Ectodermal cell (in vitro differentiated cells): ENCODE results near the gene DPF1.
"Not testable (repeated sequence)": the region's sequence is repeated elsewhere in the genome, so short reads cannot be mapped to it uniquely, and the experiment has no call there.

ENCODE experiments used
- H3K27ac ChIP-seq: 2 replicates; pipeline ENCODE4 v1.7.0; 2013; ENCODE audit warnings: mild to moderate bottlenecking, low read depth, low read length; ENCODE audit not compliant: insufficient read depth, poor library complexity, severe bottlenecking
- H3K27me3 ChIP-seq: 2 replicates; pipeline ENCODE4 v1.7.0; 2013; ENCODE audit warnings: mild to moderate bottlenecking, low read length; ENCODE audit not compliant: insufficient read depth, control insufficient read depth, poor library complexity, severe bottlenecking
- H3K36me3 ChIP-seq: one replicate; pipeline ENCODE4 v1.7.0; 2013; ENCODE audit warnings: low read length; ENCODE audit not compliant: control insufficient read depth, insufficient read depth
- H3K4me1 ChIP-seq: one replicate; pipeline ENCODE4 v1.7.0; 2013; ENCODE audit warnings: low read length; ENCODE audit not compliant: control insufficient read depth, insufficient read depth
- H3K4me3 ChIP-seq: 2 replicates; pipeline ENCODE4 v1.7.0; 2013; ENCODE audit warnings: low read depth, low read length, control low read depth; ENCODE audit not compliant: insufficient read depth
- H3K9me3 ChIP-seq: 2 replicates; pipeline ENCODE4 v1.7.0; 2013; ENCODE audit warnings: mild to moderate bottlenecking, low read length, moderate library complexity; ENCODE audit not compliant: control insufficient read depth
- WGBS, 2 experiments: methylation state at CpG; one replicate each; pipeline ENCODE4 v1.1.7; 2013; ENCODE audit warnings: missing lambda C conversion rate in 2 of 2; 5-methylcytosine and 5-hydroxymethylcytosine counted together

DPF1 gene

DNA sequence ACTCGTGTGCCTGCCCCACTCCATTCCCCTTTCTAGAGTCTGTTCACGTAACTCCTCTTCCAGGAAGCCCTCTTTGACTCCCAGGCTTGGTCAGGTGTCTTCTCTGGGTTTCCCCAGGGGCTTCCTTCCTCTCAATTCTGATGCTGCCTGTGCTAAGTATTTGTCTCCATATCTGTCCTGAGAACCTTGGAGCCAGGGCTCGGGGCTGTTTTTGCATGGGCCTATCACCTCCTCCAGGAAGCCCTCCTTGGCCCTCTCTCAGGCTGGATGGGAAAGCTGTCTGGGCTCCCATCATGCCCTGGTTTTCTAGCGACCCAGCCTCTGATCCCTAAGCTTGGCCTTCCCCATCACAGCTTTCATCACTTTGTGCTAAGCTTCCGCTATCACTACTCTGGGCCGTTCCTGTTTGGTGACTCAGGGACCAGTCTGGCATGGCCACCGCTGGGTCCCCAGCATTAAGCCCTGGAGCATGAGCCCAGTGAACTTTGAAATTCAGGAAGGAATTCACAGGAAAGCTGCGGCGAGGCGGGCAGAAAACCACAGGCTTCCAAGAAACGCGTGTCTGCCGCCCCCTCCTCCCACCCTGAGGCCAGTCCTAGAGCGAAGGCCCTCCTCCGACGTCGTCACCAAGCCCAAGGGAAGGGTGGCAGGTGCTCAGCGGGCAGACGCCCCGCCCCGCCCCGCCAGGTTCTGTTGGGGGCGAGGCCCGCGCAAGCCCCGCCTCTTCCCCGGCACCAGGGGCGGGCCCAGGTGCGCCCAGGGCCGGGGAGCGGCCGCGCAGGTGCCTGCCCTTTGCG lies 39.9 kb upstream of the DPF1 start:
- peaks cover 18% of the 10 kb centered on the region for H3K4me1 ChIP-seq
- H3K36me3 ChIP-seq: no peaks in the 10 kb centered on the region
- H3K27ac ChIP-seq: peak overlapping the region; percentile 60
- 11 to 12% methylated on average over 34 of the region's 34 CpGs for WGBS, 2 experiments
- H3K9me3 ChIP-seq: no peaks in the 10 kb centered on the region
- peak overlapping the region; percentile 78 for H3K4me3 ChIP-seq
- H3K27me3 ChIP-seq: no peaks in the 10 kb centered on the region

DNA sequence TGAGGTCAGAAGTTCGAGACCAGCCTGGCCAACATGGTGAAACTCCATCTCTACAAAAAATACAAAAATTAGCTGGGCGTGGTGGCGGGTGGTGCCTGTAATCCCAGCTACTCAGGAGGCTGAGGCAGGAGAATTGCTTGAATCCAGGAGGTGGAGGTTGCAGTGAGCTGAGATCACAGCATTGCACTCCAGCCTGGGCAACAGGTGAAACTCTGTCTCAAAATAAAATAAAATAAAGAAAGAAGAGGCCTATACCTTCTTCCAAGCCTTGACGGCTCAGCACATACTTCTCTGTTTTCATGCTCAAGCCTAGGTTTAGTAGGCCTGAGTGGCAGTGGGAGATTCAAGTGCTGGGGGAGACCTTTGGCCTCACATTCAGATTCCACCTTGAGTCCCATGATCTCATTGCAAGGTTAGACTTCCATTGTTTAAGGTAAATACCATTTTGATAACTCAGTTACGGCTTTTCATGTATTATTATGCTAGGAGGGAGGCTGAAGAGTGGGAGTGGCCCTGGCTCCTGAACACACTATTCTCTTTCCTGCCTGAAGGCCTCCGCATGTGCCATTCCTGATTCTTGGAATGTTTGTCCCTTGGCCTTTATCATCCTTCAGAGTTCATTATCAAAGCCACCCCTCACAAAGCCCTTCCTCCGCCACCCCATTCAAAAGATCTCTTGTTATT lies 38.7 kb upstream of the DPF1 start:
- H3K27ac ChIP-seq: no peak overlapping the region
- H3K27me3 ChIP-seq: no peaks in the 10 kb centered on the region
- H3K4me3 ChIP-seq: no peak overlapping the region
- 94% methylated on average over 7 of the region's 7 CpGs for WGBS, 2 experiments
- no peaks in the 10 kb centered on the region for H3K9me3 ChIP-seq
- no peaks in the 10 kb centered on the region for H3K36me3 ChIP-seq
- peaks cover 10% of the 10 kb centered on the region for H3K4me1 ChIP-seq

DNA sequence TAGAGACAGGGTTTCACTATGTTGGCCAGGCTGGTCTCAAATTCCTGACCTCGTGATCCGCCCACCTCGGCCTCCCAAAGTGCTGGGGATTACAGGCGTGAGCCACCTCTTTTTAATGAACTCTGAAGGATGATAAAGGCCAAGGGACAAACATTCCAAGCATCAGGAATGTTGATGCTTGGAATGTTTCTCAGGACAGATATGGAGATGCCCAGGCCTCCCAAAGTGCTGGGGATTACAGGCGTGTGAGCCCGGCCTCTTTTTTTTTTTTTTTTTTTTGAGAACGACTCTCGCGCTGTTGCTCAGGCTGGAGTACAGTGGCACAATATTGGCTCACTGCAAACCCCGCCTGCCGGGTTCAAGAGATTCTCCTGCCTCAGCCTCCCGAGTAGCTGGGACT lies 37.9 kb upstream of the DPF1 start:
- not testable (repeated sequence) for H3K27me3 ChIP-seq, H3K9me3 ChIP-seq, H3K27ac ChIP-seq, H3K36me3 ChIP-seq, H3K4me3 ChIP-seq, H3K4me1 ChIP-seq
- 92 to 93% methylated on average over 12 of the region's 12 CpGs for whole genome bisulfite sequencing, 2 experiments

DNA sequence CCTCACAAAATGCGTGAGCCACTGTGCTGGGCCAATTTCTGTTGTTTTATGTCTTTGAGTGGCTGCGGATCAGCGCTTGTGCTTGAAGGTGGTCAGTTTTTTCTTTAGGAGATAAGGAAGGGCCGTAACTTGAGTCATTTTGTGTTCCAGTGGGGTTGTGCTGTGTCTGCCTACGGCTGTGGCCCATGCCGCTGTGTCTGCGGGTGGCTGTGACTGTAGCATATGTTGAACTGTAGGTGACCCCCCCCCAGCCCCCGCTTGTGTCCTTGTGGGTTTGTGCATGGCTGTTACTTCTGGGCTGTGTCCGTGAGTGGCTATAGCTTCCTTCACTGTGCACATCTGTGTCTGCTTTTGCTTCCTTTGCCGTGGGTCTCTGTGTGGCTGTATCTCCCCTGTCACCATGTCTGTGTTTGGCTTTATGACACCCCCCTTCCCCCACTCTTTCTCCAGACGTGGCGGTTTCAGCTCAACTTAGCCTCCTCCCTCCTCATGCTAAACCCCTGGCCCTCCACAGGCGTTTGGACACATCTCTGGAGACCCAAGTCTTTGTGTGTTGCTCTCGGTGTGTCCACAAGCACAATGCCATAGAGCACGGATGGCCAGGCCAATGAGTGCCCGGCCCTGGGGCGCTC lies 31.5 kb upstream of the DPF1 start:
- 68 to 72% methylated on average over 17 of the region's 17 CpGs for WGBS, 2 experiments
- no peaks in the 10 kb centered on the region for H3K36me3 ChIP-seq
- peaks cover 27% of the 10 kb centered on the region for H3K4me1 ChIP-seq
- H3K9me3 ChIP-seq: no peaks in the 10 kb centered on the region
- peaks cover 24% of the 10 kb centered on the region for H3K27me3 ChIP-seq
- no peak overlapping the region for H3K27ac ChIP-seq
- peak overlapping the region; percentile 36 for H3K4me3 ChIP-seq

DNA sequence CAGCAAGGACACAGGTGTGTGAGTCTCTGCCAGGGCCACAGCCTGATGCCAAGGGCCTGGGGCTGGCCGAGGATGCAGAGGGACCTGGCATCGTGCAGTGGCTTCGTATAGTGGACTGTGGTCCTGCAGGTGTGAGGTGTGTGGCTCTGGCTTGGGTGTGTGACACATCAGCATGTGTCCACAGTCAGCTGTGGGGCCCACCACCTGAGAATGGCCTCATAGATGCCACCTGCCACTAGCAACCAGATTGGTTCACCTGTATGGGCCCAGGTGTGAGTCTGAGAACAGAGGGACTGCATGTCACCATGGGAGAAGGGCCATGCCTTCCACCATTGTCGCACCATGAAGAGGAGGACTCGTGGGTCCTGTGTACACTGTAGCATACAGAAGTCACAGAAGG lies 29.8 kb upstream of the DPF1 start:
- H3K4me3 ChIP-seq: no peak overlapping the region
- H3K36me3 ChIP-seq: no peaks in the 10 kb centered on the region
- WGBS, 2 experiments: 89 to 95% methylated on average over 5 of the region's 5 CpGs
- H3K27me3 ChIP-seq: peaks cover 24% of the 10 kb centered on the region
- peaks cover 27% of the 10 kb centered on the region for H3K4me1 ChIP-seq
- no peak overlapping the region for H3K27ac ChIP-seq
- H3K9me3 ChIP-seq: no peaks in the 10 kb centered on the region

DNA sequence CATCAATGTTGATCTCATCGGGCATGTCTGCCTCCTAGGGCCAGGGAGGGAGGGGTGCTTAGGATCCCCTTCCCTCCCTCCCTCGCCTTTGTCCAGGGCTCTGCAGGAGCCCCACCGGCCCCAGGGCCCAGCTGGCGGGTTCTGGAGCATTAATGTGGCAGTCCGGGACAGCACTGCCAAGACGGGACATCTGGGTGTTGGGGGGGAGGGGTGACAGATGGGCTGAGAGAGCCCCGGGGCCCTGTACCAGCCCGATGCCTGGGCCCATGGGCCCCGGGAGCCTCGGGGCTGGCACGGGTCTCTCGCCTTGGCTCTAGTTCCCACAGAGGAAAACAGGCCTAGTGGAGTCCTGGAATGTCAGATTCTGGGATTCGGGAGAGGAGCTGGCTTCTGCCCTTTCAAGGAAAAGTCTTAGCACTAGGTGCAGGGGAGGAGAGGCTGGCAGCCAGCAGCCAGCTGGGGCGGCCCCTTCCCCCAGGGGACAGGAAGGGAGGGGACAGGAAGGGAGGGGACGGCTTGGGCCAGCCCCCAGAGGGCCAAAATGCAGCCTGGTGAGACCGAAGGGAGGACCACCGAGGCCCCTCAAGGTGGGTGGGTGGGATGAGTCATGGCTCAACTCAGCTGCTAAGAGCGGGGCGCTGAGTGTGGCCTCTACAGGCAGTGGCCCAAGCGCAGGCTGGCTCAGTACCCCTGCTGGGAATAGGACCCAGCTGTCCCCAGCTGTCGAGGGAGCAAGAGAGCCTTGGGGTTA lies 29.1 kb upstream of the DPF1 start:
- H3K4me1 ChIP-seq: peaks cover 27% of the 10 kb centered on the region
- WGBS, 2 experiments: 28% methylated on average over 21 of the region's 21 CpGs
- H3K27me3 ChIP-seq: peaks cover 24% of the 10 kb centered on the region
- H3K36me3 ChIP-seq: no peaks in the 10 kb centered on the region
- no peaks in the 10 kb centered on the region for H3K9me3 ChIP-seq
- H3K4me3 ChIP-seq: no peak overlapping the region
- peak overlapping the region; percentile 11 for H3K27ac ChIP-seq

DNA sequence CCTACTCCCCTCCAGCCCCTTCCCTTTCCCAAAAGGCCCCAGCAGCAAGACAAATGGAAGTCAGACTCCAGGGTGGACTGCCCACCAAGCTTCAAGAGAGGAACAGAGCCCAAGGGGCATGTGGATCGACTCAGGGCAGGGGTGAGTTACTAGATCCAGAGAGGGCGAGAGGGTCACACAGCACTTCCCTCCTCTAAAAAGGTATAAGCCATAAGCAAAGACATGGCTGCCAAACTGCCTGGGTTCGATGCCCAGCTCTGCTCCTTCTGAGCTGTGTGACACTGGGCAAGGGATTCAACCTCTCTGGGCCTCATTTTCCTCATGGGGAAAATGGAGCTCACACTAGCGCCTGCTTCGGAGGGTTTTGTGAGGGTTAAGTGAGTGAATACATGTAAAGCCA lies 28.4 kb upstream of the DPF1 start:
- 80 to 82% methylated on average over 5 of the region's 5 CpGs for whole genome bisulfite sequencing, 2 experiments
- H3K27me3 ChIP-seq: peaks cover 24% of the 10 kb centered on the region
- H3K4me3 ChIP-seq: no peak overlapping the region
- no peaks in the 10 kb centered on the region for H3K36me3 ChIP-seq
- no peaks in the 10 kb centered on the region for H3K9me3 ChIP-seq
- peaks cover 27% of the 10 kb centered on the region for H3K4me1 ChIP-seq
- no peak overlapping the region for H3K27ac ChIP-seq

DNA sequence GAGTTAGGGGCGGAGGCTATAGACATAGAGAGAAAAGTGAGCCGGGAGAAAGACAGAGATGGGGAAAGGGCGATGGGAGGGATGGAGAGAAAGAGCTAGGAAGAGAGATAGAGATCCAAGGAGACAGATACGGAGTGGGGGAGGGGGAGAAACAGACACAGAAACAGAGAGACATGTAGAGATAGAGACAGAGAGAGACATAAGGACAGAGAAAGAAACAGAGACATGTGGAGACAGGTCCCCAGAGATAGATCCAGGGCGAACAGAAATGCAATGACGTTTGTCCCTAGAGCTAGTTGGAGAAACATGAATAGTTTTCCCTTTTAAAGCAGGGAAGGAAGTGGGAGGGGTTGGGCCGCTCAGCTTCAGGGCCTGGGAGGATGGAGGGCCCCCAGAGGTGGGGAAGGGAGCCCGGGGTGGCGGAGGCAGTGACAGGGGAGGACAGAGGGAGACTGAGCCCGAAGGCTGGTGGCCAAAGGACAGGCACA lies 27.6 kb upstream of the DPF1 start:
- H3K27ac ChIP-seq: no peak overlapping the region
- H3K4me3 ChIP-seq: no peak overlapping the region
- no peaks in the 10 kb centered on the region for H3K9me3 ChIP-seq
- H3K27me3 ChIP-seq: peaks cover 17% of the 10 kb centered on the region
- 31 to 32% methylated on average over 10 of the region's 10 CpGs for WGBS, 2 experiments
- no peaks in the 10 kb centered on the region for H3K36me3 ChIP-seq
- peaks cover 27% of the 10 kb centered on the region for H3K4me1 ChIP-seq

DNA sequence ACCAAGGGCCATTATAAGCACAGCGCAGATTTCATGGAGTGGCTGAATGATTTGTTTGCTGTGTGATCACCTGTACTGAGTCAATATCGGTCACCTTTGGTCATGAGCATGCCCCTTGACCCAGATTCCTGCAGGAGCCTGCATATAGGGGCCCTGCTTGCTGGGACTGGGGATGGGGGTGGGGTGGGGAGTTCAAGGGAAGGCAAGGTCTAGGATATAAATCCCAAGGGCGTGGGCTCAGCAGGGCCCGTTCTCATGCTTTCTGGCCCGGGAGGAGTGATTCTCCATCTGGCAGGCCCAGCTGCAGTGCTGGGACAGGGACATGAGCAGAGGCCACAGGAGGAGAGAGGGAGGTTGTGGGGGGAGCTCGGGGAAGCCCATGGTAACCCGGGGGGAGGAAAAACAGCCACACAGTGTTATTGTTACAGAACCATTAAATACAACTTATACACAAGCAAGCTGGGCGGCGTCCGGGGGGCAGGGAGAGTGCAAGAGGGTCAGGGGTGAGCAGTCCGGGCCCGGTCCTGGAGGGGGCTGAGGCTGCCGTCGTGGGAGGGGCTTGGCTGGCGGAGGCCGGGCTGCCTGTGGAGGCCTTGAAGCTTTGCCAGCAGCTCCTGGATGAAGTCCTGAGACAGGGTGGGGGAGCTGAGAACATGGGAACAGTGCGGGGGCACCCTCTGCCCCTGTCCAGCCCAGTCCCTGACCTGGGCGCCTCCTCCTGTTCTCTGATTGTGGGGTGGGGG lies 27.0 kb upstream of the DPF1 start:
- WGBS, 2 experiments: 25 to 27% methylated on average over 17 to 18 of the region's 18 CpGs
- Histone ChIP-seq H3K27ac (no peak overlapping the region), H3K27me3 (peaks cover 11% of the 10 kb centered on the region), H3K4me3 (no peak overlapping the region), H3K4me1 (peaks cover 27% of the 10 kb centered on the region), H3K9me3 (no peaks in the 10 kb centered on the region), H3K36me3 (no peaks in the 10 kb centered on the region)
